Ovary (tissue), 9 donors: ENCODE results near the gene ANKRD44. TPM values are rescaled to one million over a fixed set of nuclear protein-coding genes. Genes with fewer than 3 reads are reported as not detected.

Experiments
- DNase-seq, 5 donors: peaks; one replicate each; pipeline ENCODE4 v3.0.0-alpha.2; 2019 to 2020
- H3K27ac ChIP-seq, 2 donors: fragments of 200-600 bp; one replicate each; pipeline versions ENCODE4 v1.5.1 to v1.8.0; 2019 to 2022
- H3K27me3 ChIP-seq: fragments of 200-600 bp; one replicate; pipeline ENCODE4 v1.8.0; 2022
- H3K36me3 ChIP-seq: fragments of 200-600 bp; sonication (generic); one replicate; pipeline ENCODE4 v1.5.1; 2019
- H3K4me1 ChIP-seq: one replicate; pipeline ENCODE4 v1.8.1; 2013; ENCODE audit warnings: mild to moderate bottlenecking, moderate library complexity; ENCODE audit not compliant: insufficient read depth
- H3K4me3 ChIP-seq: fragments of 200-600 bp; sonication (generic); one replicate; pipeline ENCODE4 v1.5.1; 2017
- H3K9me3 ChIP-seq, 2 donors: fragments of 200-600 bp in 1 of 2; sonication (generic) in 1 of 2; one replicate each; pipeline versions ENCODE4 v1.5.1 to v1.8.1; 2013 to 2019; ENCODE audit warnings: mild to moderate bottlenecking in 1 of 2, moderate library complexity in 1 of 2
- CTCF ChIP-seq, 3 donors: fragments of 450-650 bp in 2 of 3; fragments of 200-600 bp in 1 of 3; IDR thresholded peaks; one replicate each; pipeline versions ENCODE4 v1.5.1 to v1.8.0; 2016 to 2022; ENCODE audit warnings: antibody characterized with exemption in 3 of 3, mild to moderate bottlenecking in 1 of 3
- EP300 ChIP-seq: sonication (generic); formaldehyde crosslinking; IDR thresholded peaks from one replicate; pipeline ENCODE4 v1.6.1; 2017; ENCODE audit warnings: antibody characterized with exemption
- POLR2A ChIP-seq: fragments of 450-650 bp; IDR thresholded peaks from one replicate; pipeline ENCODE4 v1.6.1; 2017; ENCODE audit warnings: antibody characterized with exemption, mild to moderate bottlenecking, moderate library complexity
- WGBS, 3 donors: extraction: QIAGEN DNeasy Blood & Tissue Kit in 1 of 3; methylation state at CpG; one replicate each; pipeline versions ENCODE4 v1.1.5 to v1.1.7; 2013 to 2017; 5-methylcytosine and 5-hydroxymethylcytosine counted together
- intact Hi-C, 4 donors: fragments of 100-400 bp; cut with DNase I; formaldehyde crosslinking; loops; one replicate each; pipeline versions ENCODE4 v1.11.0 to v1.15.1; 2022 to 2023
- polyA plus RNA-seq, 2 donors: library from polyadenylated mRNA; stranded (reverse); fragments of 200-250 nt in 1 of 2; fragments of 350-450 nt in 1 of 2; fragmentation: Illumina TruSeq in 1 of 2; extraction: RNeasy Lipid Tissue Mini Kit (QIAGEN cat#74804) in 1 of 2; gene quantifications; one replicate each; pipeline ENCODE4 v1.2.3, GENCODE V29; 2013 to 2014
- total RNA-seq, 7 donors: library from RNA; depleted of rRNA in 2 of 7; stranded (reverse); fragments of >200 nt in 2 of 7; fragmentation: NEBNext Ultra II Directional in 3 of 7; extraction: Animal tissue kit (Norgen Biotek cat#: 25700) in 3 of 7; gene quantifications; one replicate each; pipeline versions ENCODE4 v1.1.0 to v1.2.4, GENCODE V29; 2016 to 2023
- donor health status: DM: no; HTN: no; CAD: no; lungs with moderate emphysema.
- donor health status: DM: no; HTN: no; CAD: no.
- donor health status: Bipolar disorder and iron deficiency.
- donor health status: DM: yes; HTN: yes; CAD: no.
- donor health status: DM: no; HTN: no; CAD: no.
- donor health status: DM: yes; HTN: yes; CAD: no.

ANKRD44 gene
- total and polyA plus RNA-seq, 9 donors: 2.6 to 60.0 (median 11.1) TPM

- Histone ChIP-seq H3K4me3 (no peak overlapping the region), H3K9me3 (no peaks in the 10 kb centered on the region), H3K4me1 (no peaks in the 10 kb centered on the region), H3K36me3 (no peaks in the 10 kb centered on the region), H3K27ac (no peak overlapping the region), H3K27me3 (no peaks in the 10 kb centered on the region)
- intact Hi-C loops: no loop called here
- TF ChIP-seq EP300 (no peak), CTCF (IDR thresholded peaks at IDR 0.05) (no peak), POLR2A (no peak)
- WGBS, 3 donors: 94 to 96% (median 95%) methylated on average over 2 of the region's 2 CpGs
- no peak for DNase-seq
Observed at GRCh38 chr2:197236159-197236558, 74.4 kb downstream of the ANKRD44 start.

DNA sequence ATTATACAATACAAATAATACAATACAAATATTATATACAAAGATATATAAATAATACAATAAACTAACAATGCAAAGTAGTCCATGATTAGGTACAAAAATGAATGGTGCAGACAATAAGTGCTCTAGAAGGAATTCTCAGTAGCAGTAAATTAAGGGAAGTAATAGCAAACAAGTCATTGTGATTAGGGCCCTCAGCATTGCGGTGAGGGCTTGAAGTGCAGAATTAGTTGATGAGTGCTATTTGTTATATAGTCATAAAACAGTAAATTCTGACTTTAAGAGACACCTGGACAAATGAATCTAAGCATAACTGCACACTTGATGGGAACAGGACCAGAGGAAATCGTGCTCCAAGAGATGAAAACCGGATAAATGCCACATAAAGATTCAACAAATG lies 74.9 kb downstream of the ANKRD44 start:
- no peak for DNase-seq
- no peaks in the 10 kb centered on the region for H3K4me1 ChIP-seq
- no peak overlapping the region for H3K27ac ChIP-seq
- no peak for TF ChIP-seq CTCF (IDR thresholded peaks at IDR 0.05)
- no peak for TF ChIP-seq POLR2A
- no peak for TF ChIP-seq EP300
- no peaks in the 10 kb centered on the region for H3K9me3 ChIP-seq
- H3K4me3 ChIP-seq: no peak overlapping the region
- H3K36me3 ChIP-seq: no peaks in the 10 kb centered on the region
- H3K27me3 ChIP-seq: no peaks in the 10 kb centered on the region
- 89 to 90% (median 89%) methylated on average over 3 of the region's 3 CpGs for WGBS, 3 donors
- intact Hi-C loops: no loop called here

- intact Hi-C loops: no loop called here
- 85 to 99% (median 97%) methylated on average over 4 of the region's 4 CpGs for WGBS, 3 donors
- no peaks in the 10 kb centered on the region for H3K4me1 ChIP-seq
Observed at GRCh38 chr2:197234671-197235191, 75.8 kb downstream of the ANKRD44 start.

DNA sequence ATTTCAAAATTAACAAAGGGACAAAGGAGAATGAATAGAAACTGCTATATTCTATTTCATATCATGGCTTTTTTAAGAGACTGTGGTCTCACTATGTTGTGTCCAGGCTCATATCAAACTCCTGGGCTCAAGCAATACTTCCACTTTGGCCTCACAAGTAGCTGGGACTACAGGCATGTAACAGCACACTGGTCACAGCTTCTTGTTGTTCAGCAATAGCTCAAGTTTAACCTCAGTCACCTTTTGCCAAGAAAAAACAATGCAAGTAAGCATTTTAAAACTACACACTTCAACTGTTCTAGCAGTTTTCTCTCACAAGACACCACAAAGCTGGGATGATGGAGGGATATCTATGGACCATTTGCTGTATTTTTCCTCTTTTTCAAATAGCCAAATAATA lies 77.1 kb downstream of the ANKRD44 start:
- Histone ChIP-seq H3K27me3 (no peaks in the 10 kb centered on the region), H3K4me3 (no peak overlapping the region), H3K36me3 (no peaks in the 10 kb centered on the region), H3K4me1 (no peaks in the 10 kb centered on the region), H3K27ac (no peak overlapping the region), H3K9me3 (no peaks in the 10 kb centered on the region)
- TF ChIP-seq EP300 (no peak), POLR2A (no peak), CTCF (IDR thresholded peaks at IDR 0.05) (no peak)
- intact Hi-C loops: no loop called here
- DNase-seq: no peak

More at GRCh38 chr2:197234671-197235191, 75.8 kb downstream of the ANKRD44 start:
- no peak for DNase-seq
- Histone ChIP-seq H3K27ac (no peak overlapping the region), H3K27me3 (no peaks in the 10 kb centered on the region), H3K36me3 (no peaks in the 10 kb centered on the region), H3K4me3 (no peak overlapping the region), H3K9me3 (no peaks in the 10 kb centered on the region)
- TF ChIP-seq CTCF (IDR thresholded peaks at IDR 0.05): no peak
